ENCODE results near the gene PDZD2. TPM values are rescaled to one million over a fixed set of nuclear protein-coding genes. Genes with fewer than 3 reads are reported as not detected.

The PDZD2 gene
- polyA plus RNA-seq, 3 donors, result 0.10 TPM; not detected in 2

GRCh38 chr5:31880449-31880848 lies 241.5 kb downstream of the PDZD2 start:
- H4K20me1 ChIP-seq (ENCODE audit: insufficient read depth, low read length), result no peaks in the 10 kb centered on the region
- no peak overlapping the region for H3K27ac ChIP-seq (ENCODE audit: low read depth in 1 of 2, low read length in 2 of 2)
- no peaks in the 10 kb centered on the region for H3K36me3 Mint-ChIP-seq
- no peaks in the 10 kb centered on the region for H3K27me3 ChIP-seq (ENCODE audit: control insufficient read depth in 2 of 2, insufficient read depth in 2 of 2, low read length in 2 of 2)
- intact Hi-C loops (cut with micrococcal nuclease), result no loop called here
- no peak overlapping the region for H3K9ac ChIP-seq (ENCODE audit: insufficient read depth, low read length, poor library complexity, severe bottlenecking)
- DNase-seq, result no peak
- no peak overlapping the region for H3K4me3 ChIP-seq (replicated peaks in 1 of 3; ENCODE audit: low read depth in 2 of 3, low read length in 3 of 3)
- H3K79me2 ChIP-seq (ENCODE audit: insufficient read depth, low read length), result no peaks in the 10 kb centered on the region
- H3K4me3 Mint-ChIP-seq, result no peak overlapping the region
- peaks cover 0 to 9% (median 2%) of the 10 kb centered on the region in 3 donors for H3K27me3 Mint-ChIP-seq (ENCODE audit: low read depth in 3 of 3)
- no peak overlapping the region for H3K27ac Mint-ChIP-seq
- no peak for TF ChIP-seq CTCF (IDR thresholded peaks at IDR 0.05)
- H3K9me3 ChIP-seq (replicated peaks in 1 of 2; ENCODE audit: control insufficient read depth in 1 of 2, insufficient read depth in 1 of 2, low read length in 2 of 2), result no peaks in the 10 kb centered on the region
- H3K4me1 ChIP-seq (ENCODE audit: control insufficient read depth in 1 of 2, insufficient read depth in 2 of 2, low read length in 2 of 2), result no peaks in the 10 kb centered on the region
- no peak overlapping the region for H3K4me2 ChIP-seq (replicated peaks; ENCODE audit: extremely low read depth, low read length, poor library complexity, severe bottlenecking)
- no peaks in the 10 kb centered on the region for H3K36me3 ChIP-seq (replicated peaks in 1 of 2; ENCODE audit: control insufficient read depth in 1 of 2, insufficient read depth in 2 of 2, low read length in 2 of 2)
- no peak overlapping the region for H2AFZ ChIP-seq (ENCODE audit: insufficient read depth, low read depth, low read length, poor library complexity, severe bottlenecking)
- peaks cover 0 to 4% (median 0%) of the 10 kb centered on the region in 7 donors for H3K9me3 Mint-ChIP-seq
- H3K4me1 Mint-ChIP-seq, result no peaks in the 10 kb centered on the region
- no CpG with 5 or more reads among the region's 3 CpGs for WGBS (ENCODE audit: insufficient coverage)

GRCh38 chr5:31884896-31885295 lies 246.0 kb downstream of the PDZD2 start:
- Mint-ChIP-seq H3K27ac (no peak overlapping the region), H3K4me3 (no peak overlapping the region), H3K9me3 (peaks cover 0 to 3% (median 0%) of the 10 kb centered on the region in 7 donors), H3K4me1 (no peaks in the 10 kb centered on the region), H3K27me3 (ENCODE audit: low read depth in 3 of 3) (peaks cover 0 to 5% (median 1%) of the 10 kb centered on the region in 3 donors), H3K36me3 (no peaks in the 10 kb centered on the region)
- H3K36me3 ChIP-seq (replicated peaks in 1 of 2; ENCODE audit: control insufficient read depth in 1 of 2, insufficient read depth in 2 of 2, low read length in 2 of 2), result no peaks in the 10 kb centered on the region
- DNase-seq, result no peak
- TF ChIP-seq CTCF (IDR thresholded peaks at IDR 0.05), result no peak
- H3K9ac ChIP-seq (ENCODE audit: insufficient read depth, low read length, poor library complexity, severe bottlenecking), result no peak overlapping the region
- H4K20me1 ChIP-seq (ENCODE audit: insufficient read depth, low read length), result no peaks in the 10 kb centered on the region
- no peak overlapping the region for H3K4me2 ChIP-seq (replicated peaks; ENCODE audit: extremely low read depth, low read length, poor library complexity, severe bottlenecking)
- H3K4me3 ChIP-seq (replicated peaks in 1 of 3; ENCODE audit: low read depth in 2 of 3, low read length in 3 of 3), result no peak overlapping the region
- no CpG with 5 or more reads among the region's 5 CpGs for WGBS (ENCODE audit: insufficient coverage)
- H3K4me1 ChIP-seq (ENCODE audit: control insufficient read depth in 1 of 2, insufficient read depth in 2 of 2, low read length in 2 of 2), result no peaks in the 10 kb centered on the region
- no peaks in the 10 kb centered on the region for H3K9me3 ChIP-seq (replicated peaks in 1 of 2; ENCODE audit: control insufficient read depth in 1 of 2, insufficient read depth in 1 of 2, low read length in 2 of 2)
- no peak overlapping the region for H2AFZ ChIP-seq (ENCODE audit: insufficient read depth, low read depth, low read length, poor library complexity, severe bottlenecking)
- H3K79me2 ChIP-seq (ENCODE audit: insufficient read depth, low read length), result no peaks in the 10 kb centered on the region
- intact Hi-C loops (cut with micrococcal nuclease), result no loop called here
- no peaks in the 10 kb centered on the region for H3K27me3 ChIP-seq (ENCODE audit: control insufficient read depth in 2 of 2, insufficient read depth in 2 of 2, low read length in 2 of 2)
- H3K27ac ChIP-seq (ENCODE audit: low read depth in 1 of 2, low read length in 2 of 2), result no peak overlapping the region

All from CD14-positive monocyte (primary cell).